K562 (cell line): ENCODE measurements around the gene OPRL1. TPM values are rescaled to one million over a fixed set of nuclear protein-coding genes. Genes with fewer than 3 reads are reported as not detected.
A peak's percentile ranks its signal among the peaks of the same experiment; 100 is the strongest.

ENCODE experiments used
- ATAC-seq: fragments of 200-7000 bp; cut with Tn5 transposase; 3 replicates; pipeline ENCODE4 v1.9.1; 2020; ENCODE audit warnings: moderate library complexity
- BruUV-seq: library from RNA; stranded (reverse); fragments of 400-500 nt; replicated peaks from 2 replicates; lab custom pipeline; 2021; lab: Mats Ljungman, UMichigan
- CTCF ChIA-PET: fragments of 300-600 bp; formaldehyde crosslinking; extraction: SDS; loops from one replicate; lab custom pipeline; 2021; ENCODE audit warnings: low intra/inter-chr PET ratio; lab: Yijun Ruan, JAX
- POLR2A ChIA-PET: fragments of 300-600, 350-650 bp; sonication (Branson Sonifier 250); formaldehyde crosslinking; extraction: SDS; loops from one replicate; lab custom pipeline; 2021; ENCODE audit warnings: antibody characterized with exemption, inconsistent platforms; lab: Yijun Ruan, JAX
- DNase-seq, 4 experiments: peaks; one replicate each; pipeline versions ENCODE4 v3.0.0 to v3.0.0-alpha.2; 2011 to 2018; ENCODE audit warnings: low spot score in 3 of 4, mixed read lengths in 3 of 4; ENCODE audit errors: extremely low read depth in 1 of 4
- FAIRE-seq: peaks from 2 replicates; lab custom pipeline; 2011; peaks lifted over from hg19 to GRCh38; lab: Jason Lieb, UNC
- H2AFZ ChIP-seq: 2 replicates; pipeline ENCODE4 v1.6.0; 2011; ENCODE audit warnings: low read depth, low read length, control low read depth, inconsistent platforms
- H3K27ac ChIP-seq: fragments of 200-600 bp; 3 replicates; pipeline ENCODE4 v1.8.0; 2011; ENCODE audit warnings: low read depth, mild to moderate bottlenecking, control low read depth, inconsistent platforms, low read length, moderate library complexity, mixed read lengths; ENCODE audit errors: extremely low read depth
- H3K27me3 ChIP-seq, 2 experiments: fragments of 300-600 bp in 1 of 2; 2 replicates in 1 of 2; 3 replicates in 1 of 2; pipeline versions ENCODE4 v1.6.0 to v1.8.0; 2011; ENCODE audit warnings: inconsistent platforms in 2 of 2, low read length in 2 of 2, mild to moderate bottlenecking in 1 of 2, mixed read lengths in 1 of 2, moderate library complexity in 1 of 2; ENCODE audit not compliant: control insufficient read depth in 2 of 2, insufficient read depth in 2 of 2
- H3K36me3 ChIP-seq: fragments of 300-600 bp; 3 replicates; pipeline ENCODE4 v1.8.0; 2011; ENCODE audit warnings: mild to moderate bottlenecking, low read length, inconsistent platforms; ENCODE audit not compliant: control insufficient read depth, insufficient read depth
- H3K4me1 ChIP-seq, 2 experiments: fragments of 200-600 bp in 1 of 2; replicated peaks in 1 of 2; 2 replicates in 1 of 2; 3 replicates in 1 of 2; pipeline versions ENCODE4 v1.5.1 to v1.8.0; 2011; ENCODE audit warnings: inconsistent platforms in 2 of 2, low read length in 2 of 2, mild to moderate bottlenecking in 1 of 2, mixed read lengths in 1 of 2, moderate library complexity in 1 of 2; ENCODE audit not compliant: control insufficient read depth in 2 of 2, insufficient read depth in 2 of 2
- H3K4me2 ChIP-seq: 2 replicates; pipeline ENCODE4 v1.6.1; 2011; ENCODE audit warnings: low read length, control low read depth, inconsistent platforms, mixed read lengths; ENCODE audit not compliant: insufficient read depth
- H3K4me3 ChIP-seq: fragments of 200-600 bp; sonication (generic), shearing (Covaris generic); 2 replicates; pipeline ENCODE4 v1.5.1; 2016; ENCODE audit warnings: control low read depth, inconsistent platforms
- H3K79me2 ChIP-seq: fragments of 200-600 bp; 3 replicates; pipeline ENCODE4 v1.8.0; 2011; ENCODE audit warnings: low read length, inconsistent platforms; ENCODE audit not compliant: control insufficient read depth, insufficient read depth
- H3K9ac ChIP-seq, 2 experiments: 2 replicates each; pipeline versions ENCODE4 v1.6.0 to v1.6.1; 2011; ENCODE audit warnings: low read depth in 2 of 2, low read length in 2 of 2, control low read depth in 1 of 2, inconsistent platforms in 1 of 2, mild to moderate bottlenecking in 1 of 2, mixed read lengths in 1 of 2; ENCODE audit not compliant: insufficient read depth in 1 of 2
- H3K9me1 ChIP-seq: one replicate; pipeline ENCODE4 v1.6.0; 2011; ENCODE audit warnings: inconsistent platforms, mild to moderate bottlenecking, low read length, moderate library complexity; ENCODE audit not compliant: control insufficient read depth, insufficient read depth
- H3K9me3 ChIP-seq: replicated peaks from 2 replicates; pipeline ENCODE4 v1.5.1; 2011; ENCODE audit warnings: low read depth, low read length, inconsistent platforms; ENCODE audit not compliant: control insufficient read depth, insufficient read depth
- H4K20me1 ChIP-seq: replicated peaks from 2 replicates; pipeline ENCODE4 v1.6.1; 2011; ENCODE audit warnings: low read length, inconsistent platforms, mixed read lengths; ENCODE audit not compliant: control insufficient read depth, insufficient read depth
- DNMT1 ChIP-seq: fragments of 450-650 bp; IDR thresholded peaks from 2 replicates; pipeline ENCODE4 v1.6.1; 2016; ENCODE audit warnings: antibody characterized with exemption, mild to moderate bottlenecking
- E2F4 ChIP-seq: sonication (generic); formaldehyde crosslinking; IDR thresholded peaks from 2 replicates; pipeline ENCODE4 v1.8.0; 2022; ENCODE audit warnings: mild to moderate bottlenecking, low read depth, missing genetic modification reagents
- ETV1 ChIP-seq: fragments of 450-650 bp; conservative IDR thresholded peaks from 2 replicates; pipeline ENCODE4 v1.6.1; 2016; ENCODE audit warnings: missing genetic modification characterization, control low read depth, low read depth, missing compliant biosample characterization
- RAD21 ChIP-seq, 2 experiments: fragments of 250-450 bp in 1 of 2; fragments of 450-650 bp in 1 of 2; sonication (Bioruptor Pico) in 1 of 2; formaldehyde crosslinking in 1 of 2; IDR thresholded peaks in 1 of 2; conservative IDR thresholded peaks in 1 of 2; 2 replicates each; pipeline versions ENCODE4 v1.4.0 to v1.8.0; 2020 to 2022; ENCODE audit warnings: mild to moderate bottlenecking in 2 of 2, moderate library complexity in 1 of 2
- RBFOX2 ChIP-seq: fragments of 200-400 bp; formaldehyde crosslinking; IDR thresholded peaks from 2 replicates; pipeline ENCODE4 v1.6.1; 2017; ENCODE audit warnings: low read depth, mild to moderate bottlenecking, low read length, moderate library complexity
- RNF2 ChIP-seq: sonication (generic); IDR thresholded peaks from 2 replicates; pipeline ENCODE4 v1.6.1; 2016
- SMARCC2 ChIP-seq: fragments of 450-650 bp; IDR thresholded peaks from 2 replicates; pipeline ENCODE4 v1.6.1; 2017; ENCODE audit warnings: antibody characterized with exemption, moderate library complexity, mild to moderate bottlenecking, low read depth
- STAT6 ChIP-seq: sonication (generic); formaldehyde crosslinking; IDR thresholded peaks from 2 replicates; pipeline ENCODE4 v1.8.1; 2023; ENCODE audit warnings: mild to moderate bottlenecking, missing genetic modification reagents
- UBTF ChIP-seq, 2 experiments: IDR thresholded peaks; 2 replicates each; pipeline ENCODE4 v1.6.1; 2012; ENCODE audit warnings: improper control_type of control experiment in 2 of 2, low read depth in 2 of 2, low read length in 2 of 2, borderline replicate concordance in 1 of 2
- ZNF699 ChIP-seq: fragments of 250-450 bp; sonication (Bioruptor Pico); IDR thresholded peaks from 2 replicates; pipeline ENCODE4 v1.8.0; 2021; ENCODE audit warnings: mild to moderate bottlenecking, moderate library complexity; ENCODE audit not compliant: insufficient replicate concordance
- WGBS: fragments of 100-300 bp; shearing (Covaris generic); methylation state at CpG from one replicate; pipeline ENCODE4 v1.1.6; 2016; ENCODE audit warnings: low coverage, mixed read lengths; ENCODE audit not compliant: insufficient coverage; ENCODE audit errors: missing lambda C conversion rate; 5-methylcytosine and 5-hydroxymethylcytosine counted together
- in situ Hi-C: fragments of 300-500 bp; cut with MboI; formaldehyde crosslinking; loops from 4 replicates; pipeline ENCODE4 v1.15.0; 2018; ENCODE audit warnings: inconsistent platforms, mixed read lengths
- intact Hi-C: fragments of 100-400 bp; cut with micrococcal nuclease; formaldehyde crosslinking; loops from 2 replicates; pipeline ENCODE4 v1.14.2; 2022
- polyA plus RNA-seq, 8 experiments: library from polyadenylated mRNA; depleted of rRNA in 4 of 8; stranded (reverse) in 5 of 8; unstranded in 3 of 8; fragments of >200 nt; fragmentation: Nextera tagmentation in 2 of 8; fragmentation: Illumina TruSeq in 1 of 8; extraction: Ambion mirVana in 2 of 8; extraction: Trizol in 1 of 8; gene quantifications; 2 replicates each; pipeline versions ENCODE4 v1.2.1 to v1.2.3, GENCODE V29; 2011 to 2014; ENCODE audit warnings: inconsistent platforms in 1 of 8, missing spikeins in 1 of 8
- total RNA-seq, 7 experiments: library from RNA; depleted of rRNA in 6 of 7; stranded (reverse); fragments of >200 nt in 6 of 7; fragmentation: Illumina TruSeq in 2 of 7; extraction: Trizol in 2 of 7; gene quantifications; 2 replicates each; pipeline versions ENCODE4 v1.2.1 to v1.2.3, GENCODE V29; 2011 to 2021; ENCODE audit warnings: low replicate concordance in 1 of 7
- TF ChIP-seq, protein P1 (sequence below): fragments of 250-450 bp; sonication (Bioruptor Pico); IDR thresholded peaks from 2 replicates; pipeline ENCODE4 v1.6.1; 2021; ENCODE audit warnings: mild to moderate bottlenecking
- TF ChIP-seq, protein P2 (sequence below): sonication (generic); formaldehyde crosslinking; IDR thresholded peaks from 2 replicates; pipeline ENCODE4 v1.4.0; 2020; ENCODE audit warnings: mild to moderate bottlenecking, missing genetic modification reagents

The OPRL1 gene
- total and polyA plus RNA-seq, 9 of the 15 experiments (the other 6 are each of a cell fraction or from before 2014, with no cell fraction given) = 0.06 to 0.33 (median 0.11) TPM; not detected in 2

DNA sequence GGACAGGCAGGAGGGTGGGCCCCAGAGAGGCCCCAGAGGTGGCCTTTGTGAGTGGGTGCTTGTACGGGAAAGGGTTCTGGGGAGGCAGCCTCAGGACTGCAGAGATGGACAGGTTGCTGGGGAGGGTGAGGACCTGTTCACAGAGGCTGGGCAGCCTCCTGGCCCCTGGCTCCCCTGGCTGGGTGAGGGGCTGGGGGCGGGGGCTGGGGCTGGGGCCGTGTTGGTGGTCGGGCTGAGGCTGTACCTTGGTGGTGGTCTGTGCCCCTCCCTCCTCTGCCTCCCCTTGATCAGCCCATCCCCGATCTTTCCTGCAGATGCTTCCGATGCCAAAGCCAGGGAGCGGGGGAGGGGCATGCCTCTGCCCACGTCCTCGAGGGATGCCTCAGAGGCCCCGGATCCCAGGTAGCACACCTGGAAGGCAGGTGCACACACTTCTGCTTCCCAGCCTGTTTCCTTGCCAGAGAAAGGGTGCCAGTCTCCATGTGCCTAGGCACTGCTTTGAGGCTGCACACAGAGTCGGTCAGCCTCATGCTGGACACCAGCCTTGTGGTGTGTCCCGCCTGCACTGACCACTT is 12.1 kb upstream of the OPRL1 start:
- H3K9ac ChIP-seq = peak overlapping the region in 1 of 2 experiments; percentile 76; a peak in 1 of 4 replicates
- no peaks in the 10 kb centered on the region for H4K20me1 ChIP-seq
- no peak overlapping the region for H2AFZ ChIP-seq
- in situ Hi-C loops (no loop called here), intact Hi-C loops (no loop called here)
- H3K4me1 ChIP-seq = peaks cover 30 to 95% of the 10 kb centered on the region in 2 experiments
- no peaks in the 10 kb centered on the region for H3K36me3 ChIP-seq
- no peaks in the 10 kb centered on the region for H3K27me3 ChIP-seq
- BruUV-seq = no TSS peak
- no peaks in the 10 kb centered on the region for H3K9me3 ChIP-seq
- POLR2A ChIA-PET = interaction anchor here (0.6 to 1.0 kb wide), 2 partner anchors 9 to 18 kb away, joined by 4 to 5 read pairs; no protein-coding TSS in a partner anchor
- no peak for DNase-seq
- CTCF ChIA-PET = no interaction called here
- no peak for ATAC-seq
- no peak overlapping the region for H3K4me2 ChIP-seq
- H3K79me2 ChIP-seq = peaks cover 4% of the 10 kb centered on the region; the same call in 2 of the 3 replicates
- WGBS = 52% methylated on average over 9 of the region's 12 CpGs
- H3K4me3 ChIP-seq = no peak overlapping the region
- FAIRE-seq = no peak
- H3K9me1 ChIP-seq = peaks cover 3% of the 10 kb centered on the region
- H3K27ac ChIP-seq = no peak overlapping the region
- no peak for TF ChIP-seq E2F4 (CRISPR knock-in tag)
- TF ChIP-seq RAD21 (CRISPR knock-in tag; conservative IDR thresholded peaks at IDR 0.05 in 1 of 2, IDR thresholded peaks at IDR 0.05 in 1 of 2) = no peak
- no peak for TF ChIP-seq STAT6 (CRISPR knock-in tag)
- TF ChIP-seq RBFOX2 = no peak
- TF ChIP-seq DNMT1 = no peak
- TF ChIP-seq SMARCC2 = no peak
- TF ChIP-seq, protein P1, sequence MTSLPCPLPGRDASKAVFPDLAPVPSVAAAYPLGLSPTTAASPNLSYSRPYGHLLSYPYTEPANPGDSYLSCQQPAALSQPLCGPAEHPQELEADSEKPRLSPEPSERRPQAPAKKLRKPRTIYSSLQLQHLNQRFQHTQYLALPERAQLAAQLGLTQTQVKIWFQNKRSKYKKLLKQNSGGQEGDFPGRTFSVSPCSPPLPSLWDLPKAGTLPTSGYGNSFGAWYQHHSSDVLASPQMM (CRISPR knock-in tag) = no peak
- no peak for TF ChIP-seq ZNF699 (CRISPR knock-in tag)
- TF ChIP-seq, protein P2, sequence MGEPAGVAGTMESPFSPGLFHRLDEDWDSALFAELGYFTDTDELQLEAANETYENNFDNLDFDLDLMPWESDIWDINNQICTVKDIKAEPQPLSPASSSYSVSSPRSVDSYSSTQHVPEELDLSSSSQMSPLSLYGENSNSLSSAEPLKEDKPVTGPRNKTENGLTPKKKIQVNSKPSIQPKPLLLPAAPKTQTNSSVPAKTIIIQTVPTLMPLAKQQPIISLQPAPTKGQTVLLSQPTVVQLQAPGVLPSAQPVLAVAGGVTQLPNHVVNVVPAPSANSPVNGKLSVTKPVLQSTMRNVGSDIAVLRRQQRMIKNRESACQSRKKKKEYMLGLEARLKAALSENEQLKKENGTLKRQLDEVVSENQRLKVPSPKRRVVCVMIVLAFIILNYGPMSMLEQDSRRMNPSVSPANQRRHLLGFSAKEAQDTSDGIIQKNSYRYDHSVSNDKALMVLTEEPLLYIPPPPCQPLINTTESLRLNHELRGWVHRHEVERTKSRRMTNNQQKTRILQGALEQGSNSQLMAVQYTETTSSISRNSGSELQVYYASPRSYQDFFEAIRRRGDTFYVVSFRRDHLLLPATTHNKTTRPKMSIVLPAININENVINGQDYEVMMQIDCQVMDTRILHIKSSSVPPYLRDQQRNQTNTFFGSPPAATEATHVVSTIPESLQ (CRISPR knock-in tag) = no peak
- no peak for TF ChIP-seq UBTF (IDR thresholded peaks at IDR 0.05; ENCODE audit: borderline replicate concordance in 1 of 2, low read depth in 2 of 2, low read length in 2 of 2)
- no peak for TF ChIP-seq ETV1 (tag)
- no peak for TF ChIP-seq RNF2
